Stimulated activated CD4-positive, alpha-beta T cell treated with anti-CD3 and anti-CD28 coated beads, TNF-alpha, amount 100 ng/mL, for 24 hours (primary cell): ENCODE results near the gene SVOPL.

Experiments used
- DNase-seq, 3 experiments: peaks; one replicate each; pipeline ENCODE4 v3.0.0-alpha.2; 2020; ENCODE audit warnings: low read depth in 3 of 3

SVOPL gene

DNA sequence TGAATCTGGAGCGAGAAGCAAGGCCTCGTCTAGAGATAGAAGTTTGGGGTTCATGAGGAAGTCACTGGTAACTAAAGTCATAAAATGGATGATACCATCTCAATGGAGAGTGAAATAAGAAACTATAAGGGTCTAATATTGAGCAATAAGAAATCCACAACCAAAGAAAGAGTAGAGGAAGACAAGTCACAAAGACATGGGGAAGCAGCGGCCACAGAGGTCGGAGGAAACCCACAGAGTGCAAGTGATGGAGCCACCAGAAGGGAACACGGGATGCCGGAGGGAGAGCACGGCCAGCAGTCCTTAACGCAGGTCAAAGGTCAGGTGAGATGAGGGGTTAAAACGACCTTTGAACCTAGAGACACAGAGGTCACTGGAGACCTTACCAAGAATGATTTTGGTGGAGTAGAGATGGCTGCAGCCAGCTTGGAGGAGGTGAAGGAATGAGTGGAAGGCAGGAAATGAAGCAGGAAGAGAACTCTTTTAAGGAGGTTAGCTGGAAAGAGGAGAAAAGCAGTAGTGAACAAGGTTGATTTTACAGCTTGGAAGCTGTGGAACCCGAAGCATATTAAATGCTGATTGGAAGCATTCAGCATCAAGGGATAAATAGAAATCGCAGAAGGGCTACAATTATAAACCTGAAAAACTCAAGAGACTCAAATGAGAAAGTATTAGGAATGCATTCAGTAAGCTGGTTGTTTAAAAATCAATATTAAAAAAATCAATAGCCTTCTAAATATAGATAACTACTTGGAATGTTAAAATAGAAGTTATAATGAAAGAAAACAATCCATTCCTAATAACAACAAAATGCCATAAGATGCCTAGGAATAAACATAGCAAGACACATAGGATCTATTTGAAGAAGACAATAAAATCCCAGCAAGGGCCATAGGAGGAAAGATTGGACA, 93.7 kb downstream of the SVOPL start:
- DNase-seq, result no peak

- DNase-seq, result no peak
Observed at GRCh38 chr7:138606236-138606635, 94.9 kb downstream of the SVOPL start.

GRCh38 chr7:138603549-138604318, 97.4 kb downstream of the SVOPL start:
- DNase-seq, result no peak

- DNase-seq, result no peak
Observed at GRCh38 chr7:138602451-138602850, 98.7 kb downstream of the SVOPL start.

DNA sequence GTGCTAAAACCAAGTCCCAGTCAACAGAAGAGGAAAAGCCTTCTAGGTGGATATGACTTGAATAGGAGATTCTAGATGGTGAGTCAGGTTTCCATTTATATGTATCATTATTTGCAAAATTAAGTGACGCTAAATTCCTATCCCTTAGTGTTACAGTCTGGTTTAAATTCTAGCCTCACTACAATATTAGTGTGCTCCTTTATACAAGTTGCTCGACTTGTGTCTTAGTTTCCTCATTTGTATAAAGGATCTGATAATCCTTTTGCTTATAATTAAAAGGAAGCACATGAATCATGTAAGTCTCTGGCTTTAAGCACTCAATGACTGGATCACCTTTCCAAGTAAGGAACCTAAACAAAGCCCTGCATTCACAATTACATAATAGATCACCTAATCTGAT, 105.7 kb downstream of the SVOPL start:
- DNase-seq, result no peak

- DNase-seq, result no peak
Observed at GRCh38 chr7:138590154-138590553, 111.0 kb downstream of the SVOPL start.

GRCh38 chr7:138588986-138589385, 112.2 kb downstream of the SVOPL start:
- DNase-seq, result no peak

DNA sequence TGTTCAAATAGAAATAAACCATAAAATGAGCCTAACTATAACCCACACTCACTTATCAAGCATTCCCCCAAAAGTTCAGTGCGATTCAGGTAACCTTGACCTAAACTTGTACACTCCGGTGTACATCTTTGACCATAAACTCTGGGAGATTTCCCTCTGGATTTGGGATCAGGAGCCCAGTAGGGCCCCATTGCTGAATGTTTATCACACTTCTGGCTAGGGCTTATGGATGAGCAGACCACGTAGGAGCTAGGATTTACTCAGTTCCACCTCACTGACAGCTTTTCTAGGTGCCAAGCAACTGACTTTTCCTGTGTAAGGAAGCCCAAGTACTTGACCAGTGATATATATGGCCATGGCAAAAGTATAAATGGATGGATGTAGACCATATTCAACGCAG, 113.7 kb downstream of the SVOPL start:
- no peak for DNase-seq

DNA sequence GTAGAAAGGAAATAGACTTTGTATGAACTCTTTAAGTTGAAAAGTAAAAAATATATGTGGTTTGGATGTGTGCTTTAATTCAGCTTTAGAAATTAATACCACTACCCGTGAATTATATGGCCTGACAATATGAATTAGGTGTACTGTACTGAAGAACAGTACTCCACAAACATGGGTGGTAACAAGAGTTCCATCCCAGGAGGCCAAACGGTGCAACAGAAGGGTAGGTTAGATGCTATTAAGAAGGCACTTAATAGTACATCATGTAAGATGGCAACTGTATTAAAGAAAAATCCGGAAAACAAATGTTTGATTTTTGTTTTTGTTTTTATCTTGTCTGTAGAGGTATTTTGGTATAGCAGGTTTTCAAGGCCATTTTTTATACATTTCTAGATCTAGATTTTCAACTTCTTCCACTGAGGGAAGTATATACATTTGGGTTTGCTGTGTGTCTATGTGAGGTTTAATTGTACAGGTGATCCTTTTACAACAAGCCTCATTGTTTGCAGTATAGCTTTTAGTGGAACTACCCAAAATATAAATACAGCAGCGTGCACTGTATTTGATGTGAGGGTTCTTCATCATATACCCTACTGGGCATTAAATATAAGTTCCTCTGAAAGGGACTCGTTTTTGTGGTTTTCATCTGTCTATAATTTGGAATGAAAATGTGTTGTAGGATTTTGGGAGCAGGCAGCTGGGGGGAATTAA, 115.7 kb downstream of the SVOPL start:
- DNase-seq, result no peak

GRCh38 chr7:138584696-138585095, 116.5 kb downstream of the SVOPL start:
- no peak for DNase-seq

DNA sequence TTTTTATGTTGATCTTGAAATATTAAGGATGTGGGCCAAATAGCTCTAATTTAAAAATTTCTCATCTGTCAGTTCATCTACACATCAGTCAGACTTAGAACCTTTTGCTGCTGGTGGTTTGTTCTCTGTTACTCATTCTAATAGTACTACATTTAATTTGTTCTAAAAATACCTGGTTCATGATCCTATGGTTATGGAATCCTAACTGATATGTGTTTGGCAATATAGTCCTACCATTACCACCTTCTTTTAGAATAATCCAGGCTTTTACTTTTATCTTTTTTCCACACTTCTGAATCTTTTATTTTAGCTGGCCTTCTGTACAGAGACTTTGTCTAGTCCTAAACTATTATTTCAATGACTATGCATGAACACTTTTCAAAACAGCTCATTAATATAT, 116.9 kb downstream of the SVOPL start:
- DNase-seq, result no peak

DNA sequence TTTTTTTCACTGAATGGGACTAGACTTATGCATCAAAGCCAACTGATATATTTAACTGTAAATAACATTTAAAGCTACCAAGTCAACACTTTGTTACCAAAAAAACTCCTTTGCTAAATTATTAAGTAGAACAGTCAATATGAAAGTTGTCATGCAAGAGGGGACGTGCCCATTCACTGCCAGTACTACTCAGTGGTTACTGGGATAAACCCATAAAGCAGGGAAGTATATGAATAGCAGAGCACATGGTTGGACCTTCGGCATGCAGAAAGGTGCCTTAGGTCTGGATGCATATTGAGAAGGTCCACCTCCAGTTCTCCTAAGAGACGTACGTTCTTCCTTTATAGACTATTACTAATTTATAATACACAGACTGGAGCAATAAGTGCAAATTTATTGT, 120.1 kb downstream of the SVOPL start:
- DNase-seq, result no peak

DNA sequence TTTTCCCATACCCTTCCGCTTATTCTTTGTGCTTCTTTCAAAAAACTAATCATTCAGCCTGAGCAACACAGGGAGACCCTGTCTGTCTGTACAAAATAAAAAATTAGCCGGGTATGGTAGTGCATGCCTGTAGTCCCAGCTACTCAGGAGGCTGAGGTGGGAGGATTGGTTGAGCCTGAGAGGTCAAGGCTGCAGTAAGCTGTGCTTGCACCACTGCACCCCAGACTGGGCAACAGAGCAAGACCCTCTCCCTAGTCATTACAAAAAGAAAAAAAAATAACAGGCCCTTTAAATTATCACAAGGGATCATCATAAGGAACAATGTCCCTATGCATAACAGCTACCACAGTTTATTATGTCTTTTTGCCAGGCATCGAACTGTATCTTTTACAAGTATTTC, 121.5 kb downstream of the SVOPL start:
- DNase-seq, result no peak

DNA sequence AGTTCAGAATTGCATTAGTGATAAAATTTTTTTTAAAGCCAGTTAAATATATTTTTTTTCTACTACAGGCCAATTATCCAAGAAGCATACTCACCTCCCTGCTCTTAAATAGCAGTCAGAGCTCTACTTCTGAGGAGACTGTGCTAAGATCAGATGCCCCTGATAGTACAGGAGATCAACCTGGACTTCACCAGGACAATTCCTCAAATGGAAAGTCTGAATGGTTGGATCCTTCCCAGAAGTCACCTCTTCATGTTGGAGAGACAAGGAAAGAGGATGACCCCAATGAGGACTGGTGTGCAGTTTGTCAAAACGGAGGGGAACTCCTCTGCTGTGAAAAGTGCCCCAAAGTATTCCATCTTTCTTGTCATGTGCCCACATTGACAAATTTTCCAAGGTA, 122.0 kb downstream of the SVOPL start:
- DNase-seq, result no peak

DNA sequence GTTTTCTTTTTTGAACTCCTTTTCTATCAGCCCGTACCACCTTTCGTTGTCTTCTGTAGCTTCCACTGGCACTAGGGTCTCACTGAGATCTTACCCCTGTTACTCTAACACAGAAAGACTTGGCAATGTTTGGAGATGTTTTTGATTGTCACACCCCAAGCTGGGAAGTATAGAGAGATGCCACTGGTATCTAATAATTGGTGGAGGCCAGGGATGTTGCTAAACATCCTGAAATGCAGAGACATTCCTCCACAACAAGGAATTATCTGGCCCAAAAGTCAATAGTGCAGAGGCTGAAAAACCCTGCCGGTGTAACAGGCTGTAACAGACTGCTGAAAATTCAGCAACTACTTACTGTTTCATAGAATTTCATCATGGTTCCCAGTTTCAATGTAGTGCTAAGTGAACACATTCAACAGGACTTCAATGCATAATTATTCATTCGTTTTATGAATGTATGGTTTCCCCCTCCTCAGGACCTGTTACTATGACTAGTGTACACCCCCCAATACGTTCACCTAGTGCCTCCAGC, 125.2 kb downstream of the SVOPL start:
- no peak for DNase-seq

- DNase-seq, result no peak
Observed at GRCh38 chr7:138573741-138574140, 127.4 kb downstream of the SVOPL start.

- no peak for DNase-seq
Observed at GRCh38 chr7:138570715-138571114, 130.4 kb downstream of the SVOPL start.

- DNase-seq, result no peak
Observed at GRCh38 chr7:138569418-138569817, 131.7 kb downstream of the SVOPL start.

DNA sequence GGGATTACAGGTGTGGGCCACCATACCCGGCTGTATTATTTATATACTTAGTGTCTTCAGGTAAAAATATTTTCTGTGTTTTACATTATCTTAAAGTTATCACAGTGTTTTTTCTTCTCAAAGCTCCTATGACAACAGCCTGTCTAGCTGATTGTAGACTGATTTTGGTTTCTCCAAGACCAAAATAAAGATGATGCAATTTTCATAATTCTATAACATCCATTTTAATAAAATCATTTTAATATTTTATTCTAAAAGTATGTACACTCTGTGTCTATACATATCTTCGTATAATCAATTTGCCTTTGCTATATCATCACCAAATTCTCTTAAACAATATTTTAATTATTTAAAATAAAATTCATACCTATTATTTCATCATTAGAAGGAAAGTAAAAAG, 132.5 kb downstream of the SVOPL start:
- no peak for DNase-seq

DNA sequence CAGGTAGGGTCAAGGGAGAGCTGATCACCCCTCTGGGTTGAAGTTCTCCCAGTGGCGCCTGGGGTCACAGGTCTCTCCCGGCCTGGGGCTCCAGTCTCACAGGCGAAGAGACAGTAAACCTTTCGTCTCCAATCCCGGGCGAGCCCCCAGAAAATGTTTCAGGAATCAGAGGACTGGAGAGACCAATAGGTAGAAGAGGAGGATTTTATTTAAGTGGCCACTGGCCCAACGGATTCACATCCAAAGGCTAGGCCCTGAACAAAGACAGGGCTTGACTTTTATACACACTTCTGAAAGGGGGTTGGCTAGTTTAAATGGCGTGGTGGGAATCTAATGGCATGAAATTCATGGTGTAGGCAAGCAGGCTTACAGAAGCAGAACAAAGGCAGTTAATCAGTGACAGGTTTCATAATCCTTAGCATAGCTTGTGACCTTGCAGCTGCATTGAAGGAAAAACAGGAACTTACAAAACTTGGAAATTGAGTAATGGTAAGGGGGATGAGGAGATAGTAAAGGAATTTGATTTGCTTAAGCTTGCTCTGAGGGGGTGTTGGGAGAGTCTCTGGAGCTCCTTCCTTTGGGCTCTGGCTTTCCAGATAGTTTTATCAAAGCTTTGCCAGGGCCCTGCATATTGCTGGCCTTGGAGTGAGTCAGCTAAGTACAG, 135.6 kb downstream of the SVOPL start:
- no peak for DNase-seq

DNA sequence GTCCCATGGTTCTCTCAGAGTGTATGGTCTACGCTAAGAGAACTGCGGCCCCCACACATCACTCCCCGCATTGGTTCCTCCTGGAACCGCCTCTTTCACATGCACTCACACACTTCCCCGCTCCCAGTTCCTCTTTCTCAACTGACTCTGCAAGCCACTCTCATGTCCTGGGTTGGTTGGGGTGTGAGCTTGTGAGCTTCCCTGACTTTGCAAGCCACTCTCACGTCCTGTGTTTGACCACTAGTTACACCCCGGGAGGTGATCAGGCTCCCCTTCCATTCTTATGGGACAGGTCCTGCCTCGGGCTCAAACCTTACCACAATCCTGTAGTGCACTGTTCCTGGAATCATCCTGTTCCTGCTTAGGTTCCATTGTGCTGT, 136.1 kb downstream of the SVOPL start:
- DNase-seq, result no peak

DNA sequence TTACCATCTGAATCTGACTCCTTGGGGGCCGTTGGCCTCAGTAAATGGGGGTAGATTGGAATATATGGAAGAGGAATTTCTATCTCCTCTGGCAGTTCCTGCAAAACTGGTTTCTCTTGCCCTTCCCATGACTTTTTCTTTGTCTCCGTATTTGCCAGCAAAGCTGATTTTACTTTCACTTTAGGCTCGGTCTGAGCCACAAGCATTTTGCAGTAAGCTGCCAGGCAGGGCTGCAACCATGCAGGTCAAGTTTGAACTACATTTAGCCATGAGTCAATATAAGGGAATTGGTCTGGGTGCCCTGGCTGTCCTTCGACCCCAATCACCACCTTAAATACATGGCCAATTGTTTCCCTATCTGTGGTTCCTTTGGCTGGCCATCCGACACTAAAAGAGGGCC, 136.8 kb downstream of the SVOPL start:
- no peak for DNase-seq
